Glomerular endothelial cell (primary cell): ENCODE results near the gene NDFIP1. TPM values are rescaled to one million over a fixed set of nuclear protein-coding genes. Genes with fewer than 3 reads are reported as not detected.
A peak's percentile ranks its signal among the peaks of the same experiment; 100 is the strongest.

ENCODE experiments used
- DNase-seq: peaks from one replicate; pipeline ENCODE4 v3.0.0-alpha.2; 2011; ENCODE audit warnings: low read depth, low spot score; ENCODE audit errors: extremely low read depth
- total RNA-seq: library from RNA; depleted of rRNA; stranded (reverse); fragments of >200 nt; gene quantifications from 2 replicates; pipeline ENCODE4 v1.2.3, GENCODE V29; 2015

NDFIP1 gene
- total RNA-seq, 1 donor from 2014 or later = 55.2 TPM

- DNase-seq = no peak
These were observed 9.1 kb downstream of the NDFIP1 start for GRCh38 chr5:142117579-142118151.

DNA sequence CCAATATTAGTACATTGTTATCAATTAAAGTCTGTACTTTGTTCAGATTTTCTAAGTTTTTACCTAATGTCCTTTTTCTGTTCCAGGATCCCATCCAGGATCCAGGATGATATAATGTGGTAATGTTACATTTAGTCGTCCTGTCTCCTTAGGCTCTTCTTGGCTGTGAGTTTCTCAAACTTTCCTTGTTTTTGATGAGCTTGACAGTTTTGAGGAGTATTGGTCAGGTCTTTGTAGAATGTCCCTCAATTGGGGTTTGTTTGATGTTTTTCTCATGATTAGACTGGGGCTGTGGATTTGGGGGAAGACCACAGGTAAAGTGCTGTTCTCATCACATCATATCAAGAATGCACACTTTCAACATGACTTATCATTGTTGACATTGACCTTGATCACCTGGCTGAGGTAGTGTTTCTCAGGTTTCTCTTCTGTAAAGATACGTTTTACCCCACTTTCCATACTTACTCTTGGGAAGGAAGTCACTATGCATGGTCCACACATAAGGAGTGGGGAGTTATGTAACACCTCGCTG is 9.6 kb downstream of the NDFIP1 start:
- no peak for DNase-seq

- no peak for DNase-seq
These were observed 10.6 kb downstream of the NDFIP1 start for GRCh38 chr5:142119051-142119625.

DNA sequence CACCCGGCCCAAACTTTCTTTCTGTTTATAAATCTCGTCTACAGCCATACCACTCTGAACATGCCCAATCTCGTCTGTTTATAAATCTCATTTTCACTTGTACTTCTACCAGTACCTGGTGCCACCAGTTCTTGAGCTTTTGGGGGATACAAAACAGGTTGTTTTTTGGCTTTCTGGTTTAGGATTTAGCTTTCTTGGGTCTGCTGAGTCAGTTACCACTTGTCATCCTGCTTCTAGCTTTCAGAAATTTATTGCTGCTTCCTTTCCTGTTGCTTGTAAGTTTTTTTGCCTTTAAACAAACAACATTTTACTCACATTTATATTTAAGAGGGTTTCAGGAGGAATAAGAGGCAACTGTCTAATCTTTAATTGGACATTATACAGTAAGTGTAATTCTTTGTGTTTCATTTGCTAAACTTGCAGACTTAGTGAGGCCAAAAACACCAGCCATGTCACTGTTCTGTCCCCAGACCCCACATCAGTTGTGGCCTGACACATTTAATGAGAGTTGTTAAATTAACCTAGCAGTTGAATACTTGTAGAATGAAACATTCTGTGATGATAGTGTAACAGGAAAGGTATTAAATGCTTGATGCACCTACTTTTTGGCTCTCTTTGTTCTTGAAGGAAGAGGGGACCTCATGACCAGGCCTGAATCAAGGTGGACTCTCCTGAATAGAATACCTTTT is 11.8 kb downstream of the NDFIP1 start:
- no peak for DNase-seq

- no peak for DNase-seq
These were observed 13.5 kb downstream of the NDFIP1 start for GRCh38 chr5:142122121-142122520.

- DNase-seq = no peak
These were observed 16.8 kb downstream of the NDFIP1 start for GRCh38 chr5:142125378-142125777.

GRCh38 chr5:142125963-142126362 is 17.4 kb downstream of the NDFIP1 start:
- no peak for DNase-seq

DNA sequence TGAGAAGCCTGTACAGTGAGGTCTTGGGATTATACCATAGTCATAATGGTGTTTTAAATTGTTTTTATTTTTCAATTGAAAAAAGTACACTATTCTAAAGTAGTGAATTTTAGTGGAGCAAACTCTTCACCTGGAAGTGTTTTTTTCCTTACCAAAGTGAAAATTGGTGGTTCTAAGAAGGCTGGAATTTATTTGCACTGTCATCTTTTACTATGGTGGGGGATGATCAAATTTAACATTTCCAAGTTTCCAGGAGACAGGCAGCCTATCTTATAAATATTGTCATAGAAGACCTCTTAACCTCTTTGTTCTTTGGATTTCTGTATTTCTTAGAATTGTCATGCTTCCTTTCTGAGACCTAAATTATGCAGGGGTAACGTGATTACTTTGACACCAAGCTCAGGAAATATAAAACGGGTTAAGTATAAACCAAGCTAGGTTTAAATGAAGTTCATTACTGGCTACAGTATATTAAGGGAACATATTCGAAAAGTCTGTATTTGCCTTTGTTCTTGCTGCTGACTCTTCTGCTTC is 20.2 kb downstream of the NDFIP1 start:
- no peak for DNase-seq

- no peak for DNase-seq
These were observed 21.0 kb downstream of the NDFIP1 start for GRCh38 chr5:142129446-142130066.

DNA sequence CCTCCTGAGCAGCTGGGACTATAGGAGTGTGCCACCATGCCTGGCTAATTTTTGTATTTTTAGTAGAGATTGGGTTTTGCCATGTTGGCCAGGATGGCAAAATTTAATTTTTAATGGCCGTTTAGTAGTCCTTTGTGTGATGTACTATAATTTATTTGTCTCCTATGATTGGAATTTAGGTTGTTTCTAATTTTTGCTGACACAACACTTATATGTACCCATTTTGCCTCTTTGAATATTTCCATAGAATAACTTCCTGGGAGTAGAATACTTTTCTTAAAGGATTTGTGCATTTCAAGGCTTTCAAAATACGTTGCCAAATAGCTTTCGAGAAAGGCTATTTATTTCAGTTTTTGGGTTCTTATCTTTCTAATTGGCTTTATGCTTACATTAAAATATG is 22.8 kb downstream of the NDFIP1 start:
- no peak for DNase-seq

GRCh38 chr5:142132916-142133315 is 24.3 kb downstream of the NDFIP1 start:
- no peak for DNase-seq

- no peak for DNase-seq
These were observed 25.0 kb downstream of the NDFIP1 start for GRCh38 chr5:142133330-142134206.

GRCh38 chr5:142134331-142135010 is 25.9 kb downstream of the NDFIP1 start:
- DNase-seq = no peak

DNA sequence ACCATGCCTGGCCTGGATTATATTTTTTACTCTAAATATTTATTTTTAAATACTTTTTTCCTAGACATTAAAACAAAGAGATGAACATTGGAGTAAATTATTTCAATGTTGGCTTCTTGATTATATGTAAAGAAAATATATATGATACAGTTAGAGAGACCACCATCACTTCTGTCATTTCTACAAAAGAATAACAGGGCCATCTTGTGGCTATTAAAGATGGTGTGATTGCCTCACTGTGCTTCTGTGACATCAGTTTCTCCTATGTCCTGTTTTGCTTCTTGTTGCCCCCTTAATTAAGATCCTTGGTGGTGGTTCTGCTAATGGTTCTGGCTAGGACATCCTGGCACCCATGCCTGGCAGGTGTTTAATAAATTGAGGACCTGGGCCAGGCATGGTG is 32.9 kb downstream of the NDFIP1 start:
- DNase-seq = no peak

DNA sequence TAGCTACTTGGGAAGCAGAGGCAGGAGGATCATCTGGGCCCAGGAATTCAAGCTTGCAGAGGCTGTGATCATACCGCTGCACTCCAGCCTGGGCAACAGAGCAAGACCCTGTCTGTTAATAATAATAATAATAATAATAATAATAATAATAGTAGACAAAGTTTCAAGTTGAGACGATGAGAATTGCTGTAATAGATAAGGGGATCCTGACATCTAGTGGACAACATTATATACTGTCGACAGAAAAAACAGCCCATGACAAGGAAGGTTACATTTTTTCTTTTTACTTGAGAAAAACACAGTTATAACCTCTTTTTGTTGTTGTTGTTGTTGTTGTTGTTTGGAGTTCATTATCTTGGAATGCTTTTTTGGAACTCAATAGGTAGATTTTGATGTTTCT is 35.3 kb downstream of the NDFIP1 start:
- peak; percentile 29 for DNase-seq

DNA sequence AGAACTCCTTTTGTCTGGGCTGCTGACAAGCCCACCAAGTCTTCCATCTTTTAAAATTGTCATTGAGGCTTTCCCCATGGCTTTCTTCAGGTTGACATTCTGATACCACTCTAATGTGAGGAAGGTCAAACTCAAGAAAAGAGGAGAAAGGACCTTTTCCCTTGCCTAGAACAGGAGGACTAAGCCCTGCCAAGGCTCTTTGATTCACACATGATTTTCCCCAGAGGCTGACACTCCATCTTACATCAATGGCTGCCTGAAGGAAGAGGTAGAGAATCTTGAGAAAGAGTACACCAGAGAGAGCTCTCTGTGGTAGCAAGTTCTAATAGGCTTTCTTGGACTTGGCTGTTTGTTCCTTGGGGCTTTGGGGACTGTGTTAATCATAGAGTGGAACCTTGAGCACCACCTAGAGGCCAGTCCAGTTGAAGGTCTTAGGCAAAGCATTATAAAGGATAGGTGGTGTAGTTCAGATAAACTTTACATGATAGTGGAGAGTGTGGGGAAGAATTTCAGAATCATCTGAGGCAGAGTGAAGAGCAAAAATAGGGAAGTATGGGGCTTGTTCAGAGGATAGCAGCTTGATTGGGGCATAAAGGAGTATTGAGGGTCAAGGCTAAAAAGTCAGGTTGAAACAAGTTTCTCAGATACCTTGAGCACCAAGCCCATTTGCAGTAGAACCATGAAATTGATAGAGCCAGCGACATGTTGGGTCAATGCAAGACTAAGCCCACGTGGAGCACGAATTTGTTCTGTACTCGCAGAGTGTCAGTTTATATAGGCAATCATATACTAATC is 36.7 kb downstream of the NDFIP1 start:
- DNase-seq = peak; percentile 51

- DNase-seq = no peak
These were observed 40.8 kb downstream of the NDFIP1 start for GRCh38 chr5:142149363-142149762.

- no peak for DNase-seq
These were observed 41.9 kb downstream of the NDFIP1 start for GRCh38 chr5:142150431-142150830.
